Small intestine (tissue), 7 donors: ENCODE results near the gene ITSN1. TPM values are rescaled to one million over a fixed set of nuclear protein-coding genes. Genes with fewer than 3 reads are reported as not detected.
"Not testable (repeated sequence)": the region's sequence is repeated elsewhere in the genome, so short reads cannot be mapped to it uniquely, and the experiment has no call there.

Experiments
- DNase-seq, 2 donors: peaks; one replicate each; pipeline versions ENCODE4 v3.0.0 to v3.0.0-alpha.2; 2013
- FAIRE-seq: peaks from 2 replicates; lab custom pipeline; 2012; peaks lifted over from hg19 to GRCh38; lab: Jason Lieb, UNC
- H3K27ac ChIP-seq, 3 donors: one replicate each; pipeline ENCODE4 v1.5.1; 2013; ENCODE audit warnings: low read length in 2 of 3, mild to moderate bottlenecking in 2 of 3, control low read depth in 1 of 3, inconsistent platforms in 1 of 3, low read depth in 1 of 3, moderate library complexity in 1 of 3
- H3K27me3 ChIP-seq, 3 donors: one replicate each; pipeline ENCODE4 v1.6.1; 2013; ENCODE audit warnings: low read length in 3 of 3, inconsistent platforms in 1 of 3; ENCODE audit not compliant: control insufficient read depth in 3 of 3, insufficient read depth in 3 of 3
- H3K36me3 ChIP-seq, 3 donors: one replicate each; pipeline ENCODE4 v1.6.1; 2013; ENCODE audit warnings: low read length in 3 of 3, inconsistent platforms in 1 of 3, low read depth in 1 of 3, mild to moderate bottlenecking in 1 of 3, moderate library complexity in 1 of 3; ENCODE audit not compliant: control insufficient read depth in 3 of 3, insufficient read depth in 2 of 3
- H3K4me1 ChIP-seq, 3 donors: one replicate each; pipeline ENCODE4 v1.6.1; 2013; ENCODE audit warnings: low read length in 2 of 3, inconsistent platforms in 1 of 3, low read depth in 1 of 3, mild to moderate bottlenecking in 1 of 3, moderate library complexity in 1 of 3; ENCODE audit not compliant: control insufficient read depth in 3 of 3, insufficient read depth in 2 of 3
- H3K4me3 ChIP-seq, 3 donors: one replicate each; pipeline ENCODE4 v1.5.1; 2013; ENCODE audit warnings: low read length in 3 of 3, control low read depth in 1 of 3, inconsistent platforms in 1 of 3, low read depth in 1 of 3, mild to moderate bottlenecking in 1 of 3, moderate library complexity in 1 of 3
- H3K9me3 ChIP-seq, 2 donors: one replicate each; pipeline ENCODE4 v1.6.1; 2013; ENCODE audit warnings: low read depth in 1 of 2, low read length in 1 of 2; ENCODE audit not compliant: control insufficient read depth in 2 of 2, insufficient read depth in 1 of 2
- WGBS, 3 donors: extraction: QIAGEN DNeasy Blood & Tissue Kit; methylation state at CpG; one replicate each; pipeline ENCODE4 v1.1.7; 2013; 5-methylcytosine and 5-hydroxymethylcytosine counted together
- polyA plus RNA-seq, 4 donors: library from polyadenylated mRNA; stranded (reverse) in 3 of 4; unstranded in 1 of 4; fragments of 200-250 nt in 3 of 4; fragments of 120-200 nt in 1 of 4; gene quantifications; one replicate each; pipeline versions ENCODE4 v1.2.1 to v1.2.3, GENCODE V29; 2013
- donor health status: healthy with polysubstance abuse.
- donor health status: control.
- donor health status: control.
- donor health status: Bipolar disorder and iron deficiency.
- donor health status: healthy.

The ITSN1 gene
- polyA plus RNA-seq, 4 donors = 10.5 to 38.0 (median 21.1) TPM

GRCh38 chr21:33676666-33677065, 34.4 kb downstream of the ITSN1 start:
- 95 to 98% (median 98%) methylated on average over 5 of the region's 5 CpGs for WGBS, 3 donors
- not testable (repeated sequence) for FAIRE-seq

GRCh38 chr21:33677450-33677849, 35.1 kb downstream of the ITSN1 start:
- H3K36me3 ChIP-seq = no peaks in the 10 kb centered on the region
- H3K27me3 ChIP-seq = no peaks in the 10 kb centered on the region
- DNase-seq (no peak), FAIRE-seq (no peak)
- WGBS, 3 donors = 94 to 96% (median 95%) methylated on average over 9 of the region's 9 CpGs
- H3K4me3 ChIP-seq = no peak overlapping the region
- H3K4me1 ChIP-seq = no peaks in the 10 kb centered on the region
- no peak overlapping the region for H3K27ac ChIP-seq
- H3K9me3 ChIP-seq = no peaks in the 10 kb centered on the region

More at GRCh38 chr21:33676666-33677065, 34.4 kb downstream of the ITSN1 start:
- not testable (repeated sequence) for H3K27me3 ChIP-seq, H3K9me3 ChIP-seq, H3K4me1 ChIP-seq, H3K4me3 ChIP-seq, DNase-seq, H3K36me3 ChIP-seq, H3K27ac ChIP-seq

- WGBS, 3 donors = 90 to 93% (median 93%) methylated on average over 6 of the region's 6 CpGs
- Histone ChIP-seq H3K36me3 (no peaks in the 10 kb centered on the region), H3K4me1 (peaks cover 4 to 11% (median 7%) of the 10 kb centered on the region in 3 donors), H3K9me3 (no peaks in the 10 kb centered on the region), H3K27ac (no peak overlapping the region), H3K4me3 (no peak overlapping the region), H3K27me3 (no peaks in the 10 kb centered on the region)
- DNase-seq (no peak), FAIRE-seq (no peak)
Measured at GRCh38 chr21:33680870-33681269, 38.6 kb downstream of the ITSN1 start.

- Histone ChIP-seq H3K4me3 (no peak overlapping the region), H3K36me3 (no peaks in the 10 kb centered on the region), H3K27me3 (no peaks in the 10 kb centered on the region), H3K4me1 (peaks cover 4 to 20% (median 7%) of the 10 kb centered on the region in 3 donors), H3K27ac (no peak overlapping the region), H3K9me3 (no peaks in the 10 kb centered on the region)
- DNase-seq (no peak), FAIRE-seq (no peak)
- 83 to 90% (median 85%) methylated on average over 4 of the region's 4 CpGs for WGBS, 3 donors
Measured at GRCh38 chr21:33682992-33683627, 40.8 kb downstream of the ITSN1 start.

GRCh38 chr21:33684068-33684467, 41.8 kb downstream of the ITSN1 start:
- no peak overlapping the region for H3K4me3 ChIP-seq
- H3K4me1 ChIP-seq = peaks cover 4 to 20% (median 7%) of the 10 kb centered on the region in 3 donors
- WGBS, 3 donors = 70 to 76% (median 76%) methylated on average over 2 of the region's 2 CpGs
- no peaks in the 10 kb centered on the region for H3K36me3 ChIP-seq
- no peaks in the 10 kb centered on the region for H3K9me3 ChIP-seq
- DNase-seq (no peak), FAIRE-seq (no peak)
- no peak overlapping the region for H3K27ac ChIP-seq
- no peaks in the 10 kb centered on the region for H3K27me3 ChIP-seq

GRCh38 chr21:33684923-33685560, 42.7 kb downstream of the ITSN1 start:
- Histone ChIP-seq H3K36me3 (no peaks in the 10 kb centered on the region), H3K9me3 (no peaks in the 10 kb centered on the region), H3K27me3 (no peaks in the 10 kb centered on the region), H3K4me3 (no peak overlapping the region), H3K27ac (peak overlapping the region in 1 of 3 donors; percentile 64), H3K4me1 (peaks cover 4 to 20% (median 7%) of the 10 kb centered on the region in 3 donors)
- DNase-seq (peak; percentile 18 to 39), FAIRE-seq (no peak)
- WGBS, 3 donors = 21 to 39% (median 39%) methylated on average over 5 of the region's 5 CpGs

GRCh38 chr21:33685613-33686197, 43.4 kb downstream of the ITSN1 start:
- Histone ChIP-seq H3K27me3 (no peaks in the 10 kb centered on the region), H3K4me3 (no peak overlapping the region), H3K9me3 (no peaks in the 10 kb centered on the region), H3K27ac (peak overlapping the region in 1 of 3 donors; percentile 64), H3K36me3 (no peaks in the 10 kb centered on the region), H3K4me1 (peaks cover 4 to 20% (median 7%) of the 10 kb centered on the region in 3 donors)
- FAIRE-seq = no peak
- DNase-seq = peak; percentile 57 to 67

- WGBS, 3 donors = 84 to 97% (median 91%) methylated on average over 3 of the region's 3 CpGs
- no peaks in the 10 kb centered on the region for H3K9me3 ChIP-seq
- H3K27me3 ChIP-seq = no peaks in the 10 kb centered on the region
- peaks cover 4 to 20% (median 7%) of the 10 kb centered on the region in 3 donors for H3K4me1 ChIP-seq
- DNase-seq (no peak), FAIRE-seq (no peak)
- H3K27ac ChIP-seq = no peak overlapping the region
- H3K4me3 ChIP-seq = no peak overlapping the region
- no peaks in the 10 kb centered on the region for H3K36me3 ChIP-seq
Measured at GRCh38 chr21:33686386-33686785, 44.1 kb downstream of the ITSN1 start.
